Type B pancreatic cell (in vitro differentiated cells): Measurements from ENCODE around the gene PAM16. TPM values are rescaled to one million over a fixed set of nuclear protein-coding genes. Genes with fewer than 3 reads are reported as not detected.

ENCODE experiments used
- DNase-seq: peaks from one replicate; pipeline ENCODE4 v3.0.0; 2021; ENCODE audit warnings: mixed read lengths; ENCODE audit not compliant: unreplicated experiment; ENCODE audit errors: extremely low spot score
- H3K27ac Mint-ChIP-seq: 2 replicates; pipeline ENCODE4 v1.8.0; 2021; ENCODE audit warnings: mild to moderate bottlenecking, mixed read lengths
- H3K27me3 Mint-ChIP-seq: 2 replicates; pipeline ENCODE4 v1.8.0; 2021; ENCODE audit warnings: mixed read lengths
- H3K36me3 Mint-ChIP-seq: 2 replicates; pipeline ENCODE4 v1.8.0; 2021; ENCODE audit warnings: mixed read lengths
- H3K4me1 Mint-ChIP-seq: one replicate; pipeline ENCODE4 v1.8.0; 2021; ENCODE audit warnings: mixed read lengths; ENCODE audit not compliant: unreplicated experiment
- H3K4me3 Mint-ChIP-seq: 2 replicates; pipeline ENCODE4 v1.8.0; 2021; ENCODE audit warnings: mild to moderate bottlenecking, mixed read lengths
- H3K9me3 Mint-ChIP-seq: 2 replicates; pipeline ENCODE4 v1.8.0; 2021; ENCODE audit warnings: mixed read lengths
- CTCF ChIP-seq: fragments of 200-600 bp; sonication (generic); conservative IDR thresholded peaks from 2 replicates; pipeline ENCODE4 v1.5.0; 2021; ENCODE audit warnings: antibody characterized with exemption, mild to moderate bottlenecking
- total RNA-seq: library from RNA; stranded (reverse); gene quantifications from 2 replicates; pipeline ENCODE4 v1.2.1, GENCODE V29; 2021; ENCODE audit warnings: low replicate concordance

PAM16 gene
- total RNA-seq, 1 donor from 2014 or later = 39.3 TPM

GRCh38 chr16:4381935-4382794, 31.0 kb upstream of the PAM16 start:
- no peak overlapping the region for H3K27ac Mint-ChIP-seq
- peaks cover 18% of the 10 kb centered on the region for H3K4me1 Mint-ChIP-seq
- no peak for TF ChIP-seq CTCF
- DNase-seq = no peak
- no peaks in the 10 kb centered on the region for H3K9me3 Mint-ChIP-seq
- H3K36me3 Mint-ChIP-seq = no peaks in the 10 kb centered on the region
- no peaks in the 10 kb centered on the region for H3K27me3 Mint-ChIP-seq
- no peak overlapping the region for H3K4me3 Mint-ChIP-seq

- no peaks in the 10 kb centered on the region for H3K27me3 Mint-ChIP-seq
- no peak overlapping the region for H3K4me3 Mint-ChIP-seq
- H3K9me3 Mint-ChIP-seq = no peaks in the 10 kb centered on the region
- no peaks in the 10 kb centered on the region for H3K36me3 Mint-ChIP-seq
- TF ChIP-seq CTCF = no peak
- DNase-seq = no peak
- peaks cover 22% of the 10 kb centered on the region for H3K4me1 Mint-ChIP-seq
- no peak overlapping the region for H3K27ac Mint-ChIP-seq
Measured at GRCh38 chr16:4381072-4381934, 30.2 kb upstream of the PAM16 start.

GRCh38 chr16:4380119-4381063, 29.3 kb upstream of the PAM16 start:
- Mint-ChIP-seq H3K27ac (no peak overlapping the region), H3K4me3 (no peak overlapping the region), H3K27me3 (no peaks in the 10 kb centered on the region), H3K4me1 (peaks cover 26% of the 10 kb centered on the region), H3K36me3 (no peaks in the 10 kb centered on the region), H3K9me3 (no peaks in the 10 kb centered on the region)
- DNase-seq = no peak
- TF ChIP-seq CTCF = no peak

GRCh38 chr16:4378999-4379690, 28.0 kb upstream of the PAM16 start:
- Mint-ChIP-seq H3K36me3 (no peaks in the 10 kb centered on the region), H3K27ac (no peak overlapping the region), H3K27me3 (no peaks in the 10 kb centered on the region), H3K9me3 (no peaks in the 10 kb centered on the region), H3K4me1 (peaks cover 28% of the 10 kb centered on the region), H3K4me3 (no peak overlapping the region)
- no peak for TF ChIP-seq CTCF
- no peak for DNase-seq
